ENCODE measurements around the gene SLC35D2.

- TF ChIP-seq POLR2A (IDR thresholded peaks at IDR 0.05) (no peak), CTCF (IDR thresholded peaks at IDR 0.05) (no peak)
These were observed 2.4 kb downstream of the SLC35D2 start for GRCh38 chr9:96381125-96381524.
